PFSK-1 (cell line): Measurements from ENCODE around the gene LUM.

ENCODE experiments used
- FOXP2 ChIP-seq: optimal IDR thresholded peaks from 2 replicates; pipeline ENCODE3; 2011; ENCODE audit warnings: borderline replicate concordance, control low read depth, inconsistent platforms; ENCODE audit not compliant: insufficient read depth; ENCODE audit errors: extremely low read length, extremely low read depth
- POLR2AphosphoS5 ChIP-seq: IDR thresholded peaks from 2 replicates; pipeline ENCODE4 v1.6.1; 2012; ENCODE audit warnings: low read depth, mild to moderate bottlenecking, control low read depth, low read length, moderate library complexity
- REST ChIP-seq, 2 experiments: IDR thresholded peaks; 2 replicates each; pipeline versions ENCODE4 v1.6.1 to v1.8.0; 2011 to 2012; ENCODE audit warnings: low read depth in 2 of 2, low read length in 2 of 2, control low read depth in 1 of 2, inconsistent platforms in 1 of 2, mild to moderate bottlenecking in 1 of 2, moderate library complexity in 1 of 2; ENCODE audit not compliant: insufficient read depth in 1 of 2
- SIN3A ChIP-seq: IDR thresholded peaks from 2 replicates; pipeline ENCODE4 v1.6.1; 2012; ENCODE audit warnings: mild to moderate bottlenecking, low read length, moderate library complexity, borderline replicate concordance; ENCODE audit not compliant: insufficient read depth
- TAF1 ChIP-seq: IDR thresholded peaks from 2 replicates; pipeline ENCODE4 v1.6.1; 2012; ENCODE audit warnings: low read length, control low read depth, borderline replicate concordance; ENCODE audit not compliant: insufficient read depth

The LUM gene

GRCh38 chr12:91126516-91126915 lies 15.2 kb upstream of the LUM start:
- TF ChIP-seq SIN3A (no peak), FOXP2 (no peak), REST (IDR thresholded peaks at IDR 0.05; ENCODE audit: insufficient read depth in 1 of 2, low read depth in 2 of 2, low read length in 2 of 2) (no peak), POLR2AphosphoS5 (no peak), TAF1 (no peak)

GRCh38 chr12:91123236-91123916 lies 12.1 kb upstream of the LUM start:
- TF ChIP-seq SIN3A: no peak
- TF ChIP-seq POLR2AphosphoS5: no peak
- no peak for TF ChIP-seq REST (IDR thresholded peaks at IDR 0.05; ENCODE audit: insufficient read depth in 1 of 2, low read depth in 2 of 2, low read length in 2 of 2)
- no peak for TF ChIP-seq TAF1
- TF ChIP-seq FOXP2: no peak

GRCh38 chr12:91120781-91121180 lies 9.5 kb upstream of the LUM start:
- no peak for TF ChIP-seq TAF1
- no peak for TF ChIP-seq SIN3A
- TF ChIP-seq REST (IDR thresholded peaks at IDR 0.05; ENCODE audit: insufficient read depth in 1 of 2, low read depth in 2 of 2, low read length in 2 of 2): no peak
- TF ChIP-seq FOXP2: no peak
- no peak for TF ChIP-seq POLR2AphosphoS5

GRCh38 chr12:91119089-91119488 lies 7.8 kb upstream of the LUM start:
- no peak for TF ChIP-seq SIN3A
- TF ChIP-seq TAF1: no peak
- TF ChIP-seq REST (IDR thresholded peaks at IDR 0.05; ENCODE audit: insufficient read depth in 1 of 2, low read depth in 2 of 2, low read length in 2 of 2): no peak

GRCh38 chr12:91113621-91114020 lies 2.3 kb upstream of the LUM start:
- TF ChIP-seq FOXP2 (no peak), POLR2AphosphoS5 (no peak), TAF1 (no peak), SIN3A (no peak), REST (IDR thresholded peaks at IDR 0.05; ENCODE audit: insufficient read depth in 1 of 2, low read depth in 2 of 2, low read length in 2 of 2) (no peak)
